Endothelial cell of coronary artery (primary cell): ENCODE measurements around the gene FAM217A. TPM values are rescaled to one million over a fixed set of nuclear protein-coding genes. Genes with fewer than 3 reads are reported as not detected.

Experiments
- total RNA-seq: library from RNA; depleted of rRNA; stranded (reverse); fragments of >200 nt; gene quantifications from 2 replicates; pipeline ENCODE4 v1.2.3, GENCODE V29; 2014

Gene FAM217A
- total RNA-seq = not detected in 2 replicates

GRCh38 chr6:4078691-4079471 lies at the start of gene FAM217A:
FAM217A (minus strand) TSS chr6:4079137; CDS start chr6:4077414, 1,723 bp downstream.

Other genes with a start within 250 kb of the FAM217A start
- gene FAM50B, start 229.8 kb downstream of the FAM217A start, total RNA-seq = 6.0 and 17.2 TPM in 2 replicates
- gene ECI2, start 56.4 kb upstream of the FAM217A start, total RNA-seq = 130 and 148 TPM in 2 replicates